Astrocyte (in vitro differentiated cells and primary cell): Measurements from ENCODE around the gene AGPAT3.

Experiments
- CTCF ChIP-seq: IDR thresholded peaks from 2 replicates; pipeline ENCODE4 v1.5.1; 2011; ENCODE audit warnings: low read depth, mild to moderate bottlenecking, inconsistent platforms, low read length, moderate library complexity; ENCODE audit not compliant: insufficient read depth
- EZH2 ChIP-seq: IDR thresholded peaks from 2 replicates; pipeline ENCODE4 v1.6.1; 2012; ENCODE audit warnings: mild to moderate bottlenecking, low read length, inconsistent platforms; ENCODE audit not compliant: insufficient read depth

DNA sequence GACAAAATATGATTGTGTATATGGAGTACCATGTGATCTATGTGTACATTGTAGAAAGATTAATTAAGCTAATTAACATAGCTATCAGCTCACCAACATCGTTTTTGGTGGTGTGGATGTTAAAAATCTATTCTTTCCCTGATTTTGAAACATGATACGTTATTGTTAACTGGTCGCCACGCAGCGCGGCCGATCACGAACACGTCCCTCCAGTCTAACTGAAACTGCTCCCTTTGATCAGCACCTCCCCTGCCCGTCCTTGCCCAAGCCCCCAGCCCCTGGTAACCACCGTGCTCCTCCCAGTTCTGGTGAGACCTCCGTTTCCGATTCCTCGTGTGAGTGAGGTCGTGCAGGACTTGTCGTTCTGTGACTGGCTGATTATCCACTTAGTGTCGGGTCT lies 67.0 kb downstream of the AGPAT3 start:
- TF ChIP-seq EZH2 (no peak), CTCF (no peak)
